Gastroesophageal sphincter (tissue), 2 donors: ENCODE results near the gene MRPS23.

Source experiments
- EP300 ChIP-seq: sonication (generic); formaldehyde crosslinking; IDR thresholded peaks from one replicate; pipeline ENCODE4 v1.6.1; 2017; ENCODE audit warnings: antibody characterized with exemption, mild to moderate bottlenecking
- POLR2A ChIP-seq, 2 donors: fragments of 450-650 bp; IDR thresholded peaks; one replicate each; pipeline ENCODE4 v1.6.1; 2017; ENCODE audit warnings: antibody characterized with exemption in 2 of 2, mild to moderate bottlenecking in 2 of 2, moderate library complexity in 1 of 2
- POLR2AphosphoS5 ChIP-seq: sonication (generic); formaldehyde crosslinking; IDR thresholded peaks from one replicate; pipeline ENCODE4 v1.6.1; 2017; ENCODE audit warnings: antibody characterized with exemption

- no peak for TF ChIP-seq POLR2AphosphoS5
- TF ChIP-seq POLR2A (IDR thresholded peaks at IDR 0.05) = no peak
- no peak for TF ChIP-seq EP300
Observed at GRCh38 chr17:57887161-57887560, 37.3 kb upstream of the MRPS23 start.
